OCI-LY7 (cell line): ENCODE results near the gene ANKS1A. TPM values are rescaled to one million over a fixed set of nuclear protein-coding genes. Genes with fewer than 3 reads are reported as not detected.
A peak's percentile ranks its signal among the peaks of the same experiment; 100 is the strongest.
"Not testable (repeated sequence)": the region's sequence is repeated elsewhere in the genome, so short reads cannot be mapped to it uniquely, and the experiment has no call there.

Experiments
- Bru-seq: library from RNA; stranded (reverse); fragments of 400-500 nt; gene quantifications from one replicate; lab custom pipeline; 2021; lab: Mats Ljungman, UMichigan
- BruChase-seq, 2 experiments: library from RNA; stranded (reverse); fragments of 400-500 nt; gene quantifications; one replicate each; lab custom pipeline; 2021; lab: Mats Ljungman, UMichigan
- BruUV-seq: library from RNA; stranded (reverse); fragments of 400-500 nt; replicated peaks from 2 replicates; lab custom pipeline; 2021; lab: Mats Ljungman, UMichigan
- CTCF ChIA-PET: fragments of 300-600 bp; sonication (Branson Sonifier 250); formaldehyde crosslinking; loops from one replicate; lab custom pipeline; 2022; ENCODE audit warnings: antibody characterized with exemption; ENCODE audit not compliant: unreplicated experiment; lab: Charles Lee
- POLR2A ChIA-PET: fragments of 300-600 bp; sonication (Branson Sonifier 250); formaldehyde crosslinking; loops from one replicate; lab custom pipeline; 2022; ENCODE audit warnings: antibody characterized with exemption; lab: Charles Lee
- DNase-seq: peaks from one replicate; pipeline ENCODE4 v3.0.0-alpha.2; 2015; ENCODE audit warnings: low spot score
- H2AFZ ChIP-seq: fragments of 200-600 bp; sonication (generic), shearing (Covaris generic); 2 replicates; pipeline ENCODE4 v1.6.1; 2014; ENCODE audit warnings: mild to moderate bottlenecking, antibody characterized with exemption, low read length, moderate library complexity
- H3K27ac ChIP-seq: fragments of 200-600 bp; sonication (generic); 2 replicates; pipeline ENCODE4 v1.5.1; 2014; ENCODE audit warnings: mixed run types, low read depth, mild to moderate bottlenecking, moderate library complexity, low read length, inconsistent platforms; ENCODE audit not compliant: poor library complexity, severe bottlenecking
- H3K36me3 ChIP-seq: fragments of 200-600 bp; sonication (generic); 2 replicates; pipeline ENCODE4 v1.6.1; 2014; ENCODE audit warnings: mild to moderate bottlenecking, antibody characterized with exemption, low read length, moderate library complexity, mixed read lengths; ENCODE audit not compliant: insufficient read depth
- H3K4me1 ChIP-seq: fragments of 200-600 bp; sonication (generic); 2 replicates; pipeline ENCODE4 v1.5.1; 2014; ENCODE audit warnings: mild to moderate bottlenecking, low read length; ENCODE audit not compliant: insufficient read depth, poor library complexity, severe bottlenecking
- H3K4me2 ChIP-seq: fragments of 200-600 bp; sonication (generic); 2 replicates; pipeline ENCODE4 v1.6.1; 2014; ENCODE audit warnings: mild to moderate bottlenecking, low read length
- H3K4me3 ChIP-seq: fragments of 200-600 bp; sonication (generic); 2 replicates; pipeline ENCODE4 v1.5.1; 2014; ENCODE audit warnings: mild to moderate bottlenecking, low read depth, low read length; ENCODE audit not compliant: poor library complexity, severe bottlenecking
- H3K79me2 ChIP-seq: fragments of 200-600 bp; sonication (generic); 2 replicates; pipeline ENCODE4 v1.6.1; 2016; ENCODE audit warnings: low read depth, mild to moderate bottlenecking, low read length, moderate library complexity, mixed read lengths; ENCODE audit not compliant: insufficient read depth
- H3K9me2 ChIP-seq: fragments of 200-600 bp; sonication (generic); 2 replicates; pipeline ENCODE4 v1.6.1; 2016; ENCODE audit warnings: mild to moderate bottlenecking, low read length, mixed read lengths; ENCODE audit not compliant: insufficient read depth
- H3K9me3 ChIP-seq: fragments of 200-600 bp; sonication (generic); 2 replicates; pipeline ENCODE4 v1.6.1; 2014; ENCODE audit warnings: mild to moderate bottlenecking, mixed run types, low read length, mixed read lengths
- H4K20me1 ChIP-seq: fragments of 200-600 bp; sonication (generic); 2 replicates; pipeline ENCODE4 v1.6.1; 2014; ENCODE audit warnings: mild to moderate bottlenecking, antibody characterized with exemption, low read length, moderate library complexity, mixed read lengths; ENCODE audit not compliant: insufficient read depth
- EZH2phosphoT487 ChIP-seq: fragments of 200-600 bp; sonication (generic); IDR thresholded peaks from 2 replicates; pipeline ENCODE4 v1.6.1; 2018; ENCODE audit warnings: low read depth, borderline replicate concordance, mild to moderate bottlenecking, mixed run types, antibody characterized with exemption, low read length, moderate library complexity, mixed read lengths
- intact Hi-C: fragments of 100-400 bp; cut with micrococcal nuclease; formaldehyde crosslinking; loops from one replicate; pipeline ENCODE4 v1.10.0; 2022; ENCODE audit not compliant: unreplicated experiment
- long read RNA-seq: library from polyadenylated mRNA; stranded (forward); transcript quantifications from one replicate; pipeline ENCODE4 v2.0.0, GENCODE V29; 2022
- total RNA-seq, 2 experiments: library from RNA; depleted of rRNA in 1 of 2; stranded (reverse); fragments of >200 nt in 1 of 2; shearing (Covaris generic) in 1 of 2; gene quantifications; 2 replicates each; pipeline ENCODE4 v1.2.3, GENCODE V29; 2014 to 2022
- TF ChIP-seq, protein P1 (sequence below): fragments of 200-600 bp; sonication (generic); conservative IDR thresholded peaks from 2 replicates; pipeline ENCODE4 v1.5.1; 2014; ENCODE audit warnings: mild to moderate bottlenecking, antibody characterized with exemption, low read length, moderate library complexity, mixed read lengths

Gene ANKS1A, protein sequence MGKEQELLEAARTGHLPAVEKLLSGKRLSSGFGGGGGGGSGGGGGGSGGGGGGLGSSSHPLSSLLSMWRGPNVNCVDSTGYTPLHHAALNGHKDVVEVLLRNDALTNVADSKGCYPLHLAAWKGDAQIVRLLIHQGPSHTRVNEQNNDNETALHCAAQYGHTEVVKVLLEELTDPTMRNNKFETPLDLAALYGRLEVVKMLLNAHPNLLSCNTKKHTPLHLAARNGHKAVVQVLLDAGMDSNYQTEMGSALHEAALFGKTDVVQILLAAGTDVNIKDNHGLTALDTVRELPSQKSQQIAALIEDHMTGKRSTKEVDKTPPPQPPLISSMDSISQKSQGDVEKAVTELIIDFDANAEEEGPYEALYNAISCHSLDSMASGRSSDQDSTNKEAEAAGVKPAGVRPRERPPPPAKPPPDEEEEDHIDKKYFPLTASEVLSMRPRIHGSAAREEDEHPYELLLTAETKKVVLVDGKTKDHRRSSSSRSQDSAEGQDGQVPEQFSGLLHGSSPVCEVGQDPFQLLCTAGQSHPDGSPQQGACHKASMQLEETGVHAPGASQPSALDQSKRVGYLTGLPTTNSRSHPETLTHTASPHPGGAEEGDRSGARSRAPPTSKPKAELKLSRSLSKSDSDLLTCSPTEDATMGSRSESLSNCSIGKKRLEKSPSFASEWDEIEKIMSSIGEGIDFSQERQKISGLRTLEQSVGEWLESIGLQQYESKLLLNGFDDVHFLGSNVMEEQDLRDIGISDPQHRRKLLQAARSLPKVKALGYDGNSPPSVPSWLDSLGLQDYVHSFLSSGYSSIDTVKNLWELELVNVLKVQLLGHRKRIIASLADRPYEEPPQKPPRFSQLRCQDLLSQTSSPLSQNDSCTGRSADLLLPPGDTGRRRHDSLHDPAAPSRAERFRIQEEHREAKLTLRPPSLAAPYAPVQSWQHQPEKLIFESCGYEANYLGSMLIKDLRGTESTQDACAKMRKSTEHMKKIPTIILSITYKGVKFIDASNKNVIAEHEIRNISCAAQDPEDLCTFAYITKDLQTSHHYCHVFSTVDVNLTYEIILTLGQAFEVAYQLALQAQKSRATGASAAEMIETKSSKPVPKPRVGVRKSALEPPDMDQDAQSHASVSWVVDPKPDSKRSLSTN
- total RNA-seq (2014; rRNA removed; shearing (Covaris generic)) (7.8 and 10.9 TPM in 2 replicates), total RNA-seq (2022) (12.3 and 13.8 TPM in 2 replicates), Bru-seq, nascent RNA (percentile 63 among the genes with signal in this experiment), BruChase-seq, experiment 1, labeled RNA remaining after a 6-hour chase (percentile 67 among the genes with signal in this experiment), BruChase-seq, experiment 2, labeled RNA remaining after a 2-hour chase (percentile 62 among the genes with signal in this experiment)
- long read RNA-seq, full-length matches to known transcripts, result 8 of 29 reads
- long read RNA-seq, partial matches to known transcripts, result 6 of 29 reads
- long read RNA-seq, other reads (novel, unspliced or antisense), result 15 of 29 reads

DNA sequence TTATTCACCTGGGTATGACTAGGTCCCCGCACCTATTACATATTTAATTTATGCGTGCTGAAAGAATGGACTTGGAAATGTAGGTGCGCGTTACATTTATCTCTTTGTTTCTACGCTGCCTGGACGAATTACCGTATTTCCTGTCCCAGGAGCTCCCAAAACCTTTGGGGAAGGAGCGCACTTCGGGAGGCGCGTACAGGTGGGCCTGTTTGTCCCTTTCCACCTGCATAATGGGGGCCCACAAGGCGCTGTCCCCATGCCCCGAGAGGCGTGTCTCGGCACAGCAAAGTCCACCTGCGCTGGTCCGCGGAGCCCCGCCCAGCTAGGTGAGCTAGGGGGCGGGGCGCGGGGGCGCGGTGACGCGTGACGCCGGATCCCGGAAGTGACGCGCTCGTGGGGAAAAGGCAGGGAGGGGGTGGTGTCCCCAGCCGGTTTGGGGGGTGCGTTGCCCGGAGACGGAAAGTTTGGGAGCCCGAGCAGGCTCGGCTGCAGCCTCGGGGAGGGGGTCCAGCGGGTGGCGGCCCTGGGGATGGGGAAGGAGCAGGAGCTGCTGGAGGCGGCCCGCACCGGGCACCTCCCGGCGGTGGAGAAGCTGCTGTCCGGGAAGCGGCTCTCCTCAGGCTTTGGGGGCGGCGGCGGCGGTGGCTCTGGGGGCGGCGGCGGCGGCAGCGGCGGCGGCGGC lies at the start of gene ANKS1A:
TSS of gene ANKS1A (plus strand) at position 382 of the 682 bp plus-strand sequence. CDS start at position 530, 148 bp downstream.
- intact Hi-C loops, result loop anchor here (5.0 to 10.0 kb wide), 2 partner anchors 132 to 214 kb away; partner anchors contain the start of gene SNRPC
- peak; percentile 83 for DNase-seq
- no peaks in the 10 kb centered on the region for H3K9me2 ChIP-seq
- H3K4me1 ChIP-seq, result peaks cover 23% of the 10 kb centered on the region
- no peaks in the 10 kb centered on the region for H3K9me3 ChIP-seq
- ChIA-PET POLR2A (interaction anchor here (0.7 to 1.0 kb wide), 2 partner anchors 273 to 459 kb away, joined by 3 to 4 read pairs; no protein-coding TSS in a partner anchor), CTCF (interaction anchor here (0.6 kb wide), 1 partner anchor 1428 kb away, joined by 4 read pairs; no protein-coding TSS in a partner anchor)
- peak within 1 kb of the TSS; percentile 97 for H3K4me3 ChIP-seq
- no TSS peak for BruUV-seq
- H3K36me3 ChIP-seq, result peaks cover 10% of the 10 kb centered on the region
- H3K79me2 ChIP-seq, result peaks cover 28% of the 10 kb centered on the region
- peak within 1 kb of the TSS; percentile 81 for H3K4me2 ChIP-seq
- H4K20me1 ChIP-seq, result no peaks in the 10 kb centered on the region
- TF ChIP-seq EZH2phosphoT487, result no peak
- TF ChIP-seq, protein P1, sequence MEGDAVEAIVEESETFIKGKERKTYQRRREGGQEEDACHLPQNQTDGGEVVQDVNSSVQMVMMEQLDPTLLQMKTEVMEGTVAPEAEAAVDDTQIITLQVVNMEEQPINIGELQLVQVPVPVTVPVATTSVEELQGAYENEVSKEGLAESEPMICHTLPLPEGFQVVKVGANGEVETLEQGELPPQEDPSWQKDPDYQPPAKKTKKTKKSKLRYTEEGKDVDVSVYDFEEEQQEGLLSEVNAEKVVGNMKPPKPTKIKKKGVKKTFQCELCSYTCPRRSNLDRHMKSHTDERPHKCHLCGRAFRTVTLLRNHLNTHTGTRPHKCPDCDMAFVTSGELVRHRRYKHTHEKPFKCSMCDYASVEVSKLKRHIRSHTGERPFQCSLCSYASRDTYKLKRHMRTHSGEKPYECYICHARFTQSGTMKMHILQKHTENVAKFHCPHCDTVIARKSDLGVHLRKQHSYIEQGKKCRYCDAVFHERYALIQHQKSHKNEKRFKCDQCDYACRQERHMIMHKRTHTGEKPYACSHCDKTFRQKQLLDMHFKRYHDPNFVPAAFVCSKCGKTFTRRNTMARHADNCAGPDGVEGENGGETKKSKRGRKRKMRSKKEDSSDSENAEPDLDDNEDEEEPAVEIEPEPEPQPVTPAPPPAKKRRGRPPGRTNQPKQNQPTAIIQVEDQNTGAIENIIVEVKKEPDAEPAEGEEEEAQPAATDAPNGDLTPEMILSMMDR, result no peak
- peak within 1 kb of the TSS; percentile 47 for H3K27ac ChIP-seq
- H2AFZ ChIP-seq, result peak within 1 kb of the TSS; percentile 92

DNA sequence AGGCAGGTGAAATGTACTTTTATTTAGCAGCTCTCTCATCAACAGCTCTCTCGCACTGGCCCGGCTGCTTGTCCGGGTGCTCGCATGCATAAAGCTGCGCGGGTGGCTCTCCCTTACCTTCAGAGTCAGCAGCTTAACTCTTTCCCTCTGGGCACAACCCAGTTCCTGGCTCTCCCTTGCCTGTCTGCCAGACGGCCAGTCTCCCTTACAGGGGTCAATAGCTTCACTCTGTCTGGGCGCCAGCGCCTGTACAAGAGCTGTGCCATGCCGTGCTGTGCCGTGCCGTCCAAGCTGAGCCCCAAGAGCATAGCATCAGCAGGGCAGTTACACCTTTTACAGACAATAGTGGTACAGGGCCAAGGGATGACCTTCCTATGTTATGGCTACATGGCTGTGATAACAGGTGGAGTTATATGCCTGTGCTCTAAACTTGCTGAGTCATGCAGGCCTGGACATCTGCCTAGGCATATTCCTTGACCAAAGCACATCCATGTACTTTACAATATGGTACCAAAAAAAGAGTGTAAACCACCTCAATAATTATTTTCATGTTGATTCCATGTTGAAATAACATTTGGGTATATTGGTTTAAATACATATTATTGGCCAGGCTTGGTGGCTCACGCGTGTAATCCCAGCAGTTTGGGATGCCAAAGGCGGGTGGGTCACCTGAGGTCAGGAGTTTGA lies 49.2 kb upstream of the ANKS1A start:
- H3K4me3 ChIP-seq, result no peak overlapping the region
- H3K27ac ChIP-seq, result no peak overlapping the region
- intact Hi-C loops, result no loop called here
- TF ChIP-seq, protein P1, result no peak
- TF ChIP-seq EZH2phosphoT487, result no peak
- no peak overlapping the region for H2AFZ ChIP-seq
- ChIA-PET CTCF (no interaction called here), POLR2A (no interaction called here)
- no peaks in the 10 kb centered on the region for H3K9me2 ChIP-seq
- H4K20me1 ChIP-seq, result no peaks in the 10 kb centered on the region
- BruUV-seq, result no TSS peak
- H3K36me3 ChIP-seq, result peaks cover 63% of the 10 kb centered on the region
- no peak for DNase-seq
- H3K79me2 ChIP-seq, result no peaks in the 10 kb centered on the region
- H3K4me1 ChIP-seq, result no peaks in the 10 kb centered on the region
- H3K9me3 ChIP-seq, result no peaks in the 10 kb centered on the region
- no peak overlapping the region for H3K4me2 ChIP-seq

DNA sequence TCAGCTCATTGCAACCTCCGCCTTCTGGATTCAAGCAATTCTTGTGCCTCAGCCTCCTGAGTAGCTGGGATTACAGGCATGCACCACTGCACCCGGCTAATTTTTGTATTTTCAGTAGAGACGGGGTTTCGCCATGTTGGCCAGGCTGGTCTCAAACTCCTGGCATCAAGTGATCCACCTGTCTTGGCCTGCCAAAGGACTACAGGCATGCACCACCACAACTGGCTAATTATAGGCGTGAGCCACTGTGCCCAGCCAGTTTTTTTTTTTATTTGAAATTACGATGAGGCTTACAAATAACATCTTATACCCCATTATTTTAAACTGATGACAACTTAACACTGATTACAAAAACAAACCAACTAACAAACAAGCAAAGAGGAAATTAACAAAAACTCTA lies 40.0 kb upstream of the ANKS1A start:
- BruUV-seq, H3K9me2 ChIP-seq, DNase-seq, H3K4me2 ChIP-seq, H3K79me2 ChIP-seq, CTCF ChIA-PET, POLR2A ChIA-PET, H2AFZ ChIP-seq, H3K4me1 ChIP-seq, intact Hi-C loops, H4K20me1 ChIP-seq, H3K4me3 ChIP-seq, H3K27ac ChIP-seq, H3K9me3 ChIP-seq: not testable (repeated sequence)
- peaks cover 22% of the 10 kb centered on the region for H3K36me3 ChIP-seq
